Peyer's patch (tissue), 4 donors: ENCODE measurements around the gene ZKSCAN5.

ENCODE experiments used
- CTCF ChIP-seq, 6 experiments: fragments of 450-650 bp in 4 of 6; fragments of 200-600 bp in 2 of 6; sonication (generic) in 1 of 6; IDR thresholded peaks; one replicate each; pipeline ENCODE4 v1.5.1; 2017 to 2019; ENCODE audit warnings: antibody characterized with exemption in 6 of 6, mild to moderate bottlenecking in 3 of 6, moderate library complexity in 1 of 6
- POLR2A ChIP-seq, 2 donors: fragments of 450-650 bp; IDR thresholded peaks; one replicate each; pipeline ENCODE4 v1.5.1; 2017; ENCODE audit warnings: antibody characterized with exemption in 2 of 2, mild to moderate bottlenecking in 2 of 2, moderate library complexity in 2 of 2

GRCh38 chr7:99576251-99576650 lies 71.8 kb downstream of the ZKSCAN5 start:
- TF ChIP-seq POLR2A (IDR thresholded peaks at IDR 0.05) = no peak
- no peak for TF ChIP-seq CTCF (IDR thresholded peaks at IDR 0.05)
